NB4 (cell line): Measurements from ENCODE around the gene C10orf71.

Experiments
- DNase-seq: peaks from one replicate; pipeline ENCODE4 v3.0.0; 2010; ENCODE audit warnings: low read depth
- H3K4me3 ChIP-seq: one replicate; pipeline ENCODE4 v1.5.1; 2011; ENCODE audit warnings: mild to moderate bottlenecking, low read depth, low read length, moderate library complexity
- CTCF ChIP-seq: IDR thresholded peaks from one replicate; pipeline ENCODE4 v1.5.1; 2012; ENCODE audit warnings: low read depth, low read length
- MAX ChIP-seq: IDR thresholded peaks from 2 replicates; pipeline ENCODE4 v1.6.1; 2011; ENCODE audit warnings: low read depth, low read length
- MYC ChIP-seq: IDR thresholded peaks from 2 replicates; pipeline ENCODE4 v1.6.1; 2011; ENCODE audit warnings: low read depth, low read length
- POLR2A ChIP-seq: IDR thresholded peaks from 2 replicates; pipeline ENCODE4 v1.6.1; 2011; ENCODE audit warnings: mild to moderate bottlenecking; ENCODE audit not compliant: insufficient read length; ENCODE audit errors: extremely low read depth

C10orf71 gene

GRCh38 chr10:49359349-49360270 is 60.6 kb downstream of the C10orf71 start:
- peak; percentile 65 for TF ChIP-seq MAX
- no peak for TF ChIP-seq POLR2A
- TF ChIP-seq CTCF, result no peak
- peak; percentile 81 for DNase-seq
- no peak overlapping the region for H3K4me3 ChIP-seq

- no peak for TF ChIP-seq MYC
- TF ChIP-seq MAX, result no peak
- TF ChIP-seq CTCF, result no peak
- TF ChIP-seq POLR2A, result no peak
- peak; percentile 78 for DNase-seq
- no peak overlapping the region for H3K4me3 ChIP-seq
These were observed 61.6 kb downstream of the C10orf71 start for GRCh38 chr10:49360271-49361177.

GRCh38 chr10:49361178-49361554 is 62.2 kb downstream of the C10orf71 start:
- DNase-seq, result no peak
- no peak for TF ChIP-seq POLR2A
- no peak for TF ChIP-seq MYC
- no peak for TF ChIP-seq CTCF
- TF ChIP-seq MAX, result no peak
- H3K4me3 ChIP-seq, result no peak overlapping the region

GRCh38 chr10:49361735-49362568 is 63.0 kb downstream of the C10orf71 start:
- no peak for TF ChIP-seq POLR2A
- no peak for TF ChIP-seq MAX
- TF ChIP-seq MYC, result no peak
- no peak for TF ChIP-seq CTCF
- no peak for DNase-seq

GRCh38 chr10:49362596-49363260 is 63.8 kb downstream of the C10orf71 start:
- TF ChIP-seq MYC (no peak), POLR2A (no peak), CTCF (no peak), MAX (no peak)
- H3K4me3 ChIP-seq, result no peak overlapping the region
- peak; percentile 46 for DNase-seq

More at GRCh38 chr10:49361735-49362568, 63.0 kb downstream of the C10orf71 start:
- no peak overlapping the region for H3K4me3 ChIP-seq
